Thymus (tissue), 11 donors: Measurements from ENCODE around the gene RPL34. TPM values are rescaled to one million over a fixed set of nuclear protein-coding genes. Genes with fewer than 3 reads are reported as not detected.

Source experiments
- DNase-seq, 9 donors: peaks; one replicate each; pipeline ENCODE4 v3.0.0-alpha.2; 2013; ENCODE audit warnings: low spot score in 9 of 9, low read depth in 6 of 9, missing footprints in 1 of 9
- H3K27ac ChIP-seq, 2 donors: one replicate each; pipeline ENCODE4 v1.5.1; 2013; ENCODE audit warnings: control low read depth in 1 of 2, low read depth in 1 of 2, low read length in 1 of 2, mild to moderate bottlenecking in 1 of 2, moderate library complexity in 1 of 2
- H3K27me3 ChIP-seq, 2 donors: one replicate each; pipeline ENCODE4 v1.5.1; 2013; ENCODE audit warnings: low read length in 1 of 2; ENCODE audit not compliant: control insufficient read depth in 2 of 2, insufficient read depth in 1 of 2
- H3K36me3 ChIP-seq, 2 donors: one replicate each; pipeline ENCODE4 v1.5.1; 2013; ENCODE audit warnings: low read length in 1 of 2, mild to moderate bottlenecking in 1 of 2, moderate library complexity in 1 of 2; ENCODE audit not compliant: control insufficient read depth in 2 of 2, insufficient read depth in 2 of 2
- H3K4me1 ChIP-seq, 2 donors: one replicate each; pipeline ENCODE4 v1.5.1; 2013; ENCODE audit warnings: low read length in 2 of 2; ENCODE audit not compliant: control insufficient read depth in 2 of 2, insufficient read depth in 2 of 2
- H3K4me3 ChIP-seq, 2 donors: one replicate each; pipeline ENCODE4 v1.5.1; 2013; ENCODE audit warnings: low read length in 2 of 2, control low read depth in 1 of 2, mild to moderate bottlenecking in 1 of 2
- H3K9me3 ChIP-seq, 2 donors: one replicate each; pipeline ENCODE4 v1.5.1; 2013; ENCODE audit warnings: low read length in 1 of 2, mild to moderate bottlenecking in 1 of 2; ENCODE audit not compliant: control insufficient read depth in 2 of 2, insufficient read depth in 1 of 2
- WGBS: extraction: QIAGEN DNeasy Blood & Tissue Kit; methylation state at CpG from one replicate; pipeline ENCODE4 v1.1.7; 2013; 5-methylcytosine and 5-hydroxymethylcytosine counted together
- polyA plus RNA-seq: library from polyadenylated mRNA; stranded (reverse); fragments of 200-250 nt; gene quantifications from one replicate; pipeline ENCODE4 v1.2.3, GENCODE V29; 2013
- total RNA-seq: library from RNA; stranded (reverse); fragments of 120-200 nt; gene quantifications from one replicate; pipeline ENCODE4 v1.2.4, GENCODE V29; 2013
- donor health status: healthy.

The RPL34 gene
- total and polyA plus RNA-seq, 2 donors = 3,878 to 9,578 TPM

DNA sequence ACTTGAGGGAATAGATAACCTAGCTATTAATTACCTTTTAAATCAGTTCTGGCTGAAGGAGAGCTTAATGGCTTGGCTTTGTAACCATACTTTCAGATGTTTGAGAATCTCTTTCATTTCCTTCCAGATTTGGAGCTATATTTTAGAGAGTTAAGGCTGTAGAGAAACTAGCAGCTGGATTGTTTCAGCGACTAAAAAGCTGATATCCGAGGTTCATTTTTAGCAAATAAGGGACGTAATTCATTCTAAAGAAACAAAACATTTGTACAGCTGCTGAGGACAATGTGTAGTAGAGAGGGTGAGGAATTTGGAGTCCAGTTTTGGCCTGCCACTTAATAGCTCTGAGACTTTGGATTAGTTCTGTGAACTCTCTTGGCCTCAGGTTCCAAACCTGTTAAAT is 42.3 kb downstream of the RPL34 start:
- 97% methylated on average over 3 of the region's 3 CpGs for WGBS
- H3K27me3 ChIP-seq = no peaks in the 10 kb centered on the region
- H3K4me3 ChIP-seq = no peak overlapping the region
- no peak overlapping the region for H3K27ac ChIP-seq
- no peaks in the 10 kb centered on the region for H3K4me1 ChIP-seq
- no peaks in the 10 kb centered on the region for H3K9me3 ChIP-seq
- DNase-seq = no peak
- H3K36me3 ChIP-seq = peaks cover 20 to 65% of the 10 kb centered on the region in 2 donors

- H3K36me3 ChIP-seq = peaks cover 3 to 15% of the 10 kb centered on the region in 2 donors
- H3K4me3 ChIP-seq = no peak overlapping the region
- 75% methylated on average over 4 of the region's 4 CpGs for WGBS
- H3K4me1 ChIP-seq = no peaks in the 10 kb centered on the region
- DNase-seq = no peak
- no peak overlapping the region for H3K27ac ChIP-seq
- no peaks in the 10 kb centered on the region for H3K27me3 ChIP-seq
- no peaks in the 10 kb centered on the region for H3K9me3 ChIP-seq
Observed at GRCh38 chr4:108674356-108674977, 54.1 kb downstream of the RPL34 start.

Other genes with a start within 250 kb of the RPL34 start
- gene OSTC, start 30.0 kb downstream of the RPL34 start, total RNA-seq = 158 TPM
- gene OSTC, start 30.0 kb downstream of the RPL34 start, polyA plus RNA-seq = 178 TPM
- gene ETNPPL, start 142.5 kb downstream of the RPL34 start, total RNA-seq = 0.19 TPM
- gene ETNPPL, start 142.5 kb downstream of the RPL34 start, polyA plus RNA-seq = 1.6 TPM